ENCODE data around the gene ASB6. TPM values are rescaled to one million over a fixed set of nuclear protein-coding genes. Genes with fewer than 3 reads are reported as not detected.
"Not testable (repeated sequence)": the region's sequence is repeated elsewhere in the genome, so short reads cannot be mapped to it uniquely, and the experiment has no call there.

Gene ASB6
- total RNA-seq, 1 donor from 2014 or later: 6.1 TPM

- Histone ChIP-seq H3K4me3 (ENCODE audit: low read depth, low read length) (no peak overlapping the region), H3K36me3 (ENCODE audit: control insufficient read depth, insufficient read depth, low read length) (no peaks in the 10 kb centered on the region), H3K27me3 (ENCODE audit: control insufficient read depth, insufficient read depth, low read length) (peaks cover 31% of the 10 kb centered on the region)
- DNase-seq (ENCODE audit: low read depth) (no peak), FAIRE-seq (no peak)
- TF ChIP-seq, protein P1, sequence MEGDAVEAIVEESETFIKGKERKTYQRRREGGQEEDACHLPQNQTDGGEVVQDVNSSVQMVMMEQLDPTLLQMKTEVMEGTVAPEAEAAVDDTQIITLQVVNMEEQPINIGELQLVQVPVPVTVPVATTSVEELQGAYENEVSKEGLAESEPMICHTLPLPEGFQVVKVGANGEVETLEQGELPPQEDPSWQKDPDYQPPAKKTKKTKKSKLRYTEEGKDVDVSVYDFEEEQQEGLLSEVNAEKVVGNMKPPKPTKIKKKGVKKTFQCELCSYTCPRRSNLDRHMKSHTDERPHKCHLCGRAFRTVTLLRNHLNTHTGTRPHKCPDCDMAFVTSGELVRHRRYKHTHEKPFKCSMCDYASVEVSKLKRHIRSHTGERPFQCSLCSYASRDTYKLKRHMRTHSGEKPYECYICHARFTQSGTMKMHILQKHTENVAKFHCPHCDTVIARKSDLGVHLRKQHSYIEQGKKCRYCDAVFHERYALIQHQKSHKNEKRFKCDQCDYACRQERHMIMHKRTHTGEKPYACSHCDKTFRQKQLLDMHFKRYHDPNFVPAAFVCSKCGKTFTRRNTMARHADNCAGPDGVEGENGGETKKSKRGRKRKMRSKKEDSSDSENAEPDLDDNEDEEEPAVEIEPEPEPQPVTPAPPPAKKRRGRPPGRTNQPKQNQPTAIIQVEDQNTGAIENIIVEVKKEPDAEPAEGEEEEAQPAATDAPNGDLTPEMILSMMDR (IDR thresholded peaks at IDR 0.05; ENCODE audit: insufficient read depth, low read length, severe bottlenecking): no peak
These were observed 24.6 kb upstream of the ASB6 start for GRCh38 chr9:129666575-129666974.

DNA sequence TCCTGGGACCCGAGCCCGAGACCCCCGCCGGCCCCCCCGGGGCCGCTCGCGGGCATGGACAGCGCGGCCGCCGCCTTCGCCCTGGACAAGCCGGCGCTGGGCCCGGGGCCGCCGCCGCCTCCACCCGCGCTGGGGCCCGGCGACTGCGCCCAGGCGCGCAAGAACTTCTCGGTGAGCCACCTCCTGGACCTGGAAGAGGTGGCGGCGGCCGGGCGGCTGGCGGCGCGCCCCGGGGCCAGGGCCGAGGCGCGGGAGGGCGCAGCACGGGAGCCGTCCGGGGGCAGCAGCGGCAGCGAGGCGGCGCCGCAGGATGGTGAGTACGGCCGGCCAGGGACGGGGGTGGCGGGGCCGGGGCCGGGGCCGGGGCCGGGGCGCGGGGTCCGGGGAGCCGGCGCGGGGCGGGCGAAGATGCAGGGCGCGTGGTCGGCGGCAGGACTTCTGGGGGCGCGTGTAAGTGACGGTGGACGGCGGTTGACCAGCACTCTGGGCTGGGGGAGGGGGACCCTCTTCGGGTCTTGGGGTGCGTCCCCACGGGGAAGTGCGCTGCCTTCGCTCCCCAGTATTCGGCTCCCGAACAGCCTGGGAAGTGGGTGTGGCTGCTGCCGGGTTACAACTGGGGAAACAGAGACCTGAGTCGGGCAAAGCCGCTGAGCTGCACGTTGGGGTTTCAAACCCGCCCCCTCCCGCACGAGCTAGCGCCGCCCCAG lies 24.0 kb upstream of the ASB6 start:
- Histone ChIP-seq H3K27me3 (ENCODE audit: control insufficient read depth, insufficient read depth, low read length) (peaks cover 31% of the 10 kb centered on the region), H3K36me3 (ENCODE audit: control insufficient read depth, insufficient read depth, low read length) (no peaks in the 10 kb centered on the region)
- TF ChIP-seq, protein P1 (IDR thresholded peaks at IDR 0.05; ENCODE audit: insufficient read depth, low read length, severe bottlenecking): no peak

GRCh38 chr9:129665389-129665775 lies 23.4 kb upstream of the ASB6 start, which contains the start of gene PRRX2:
Gene PRRX2 (plus strand): TSS chr9:129665647. CDS start chr9:129665868, 221 bp downstream.
- TF ChIP-seq, protein P1 (IDR thresholded peaks at IDR 0.05; ENCODE audit: insufficient read depth, low read length, severe bottlenecking): no peak
- Histone ChIP-seq H3K27me3 (ENCODE audit: control insufficient read depth, insufficient read depth, low read length) (peaks cover 31% of the 10 kb centered on the region), H3K4me3 (ENCODE audit: low read depth, low read length) (no peak within 1 kb of the TSS), H3K36me3 (ENCODE audit: control insufficient read depth, insufficient read depth, low read length) (no peaks in the 10 kb centered on the region)
- no peak for DNase-seq (ENCODE audit: low read depth)
- no peak for FAIRE-seq

More for the DNA sequence above, 24.0 kb upstream of the ASB6 start:
- H3K4me3 ChIP-seq (ENCODE audit: low read depth, low read length): no peak overlapping the region
- DNase-seq (ENCODE audit: low read depth): no peak
- no peak for FAIRE-seq

DNA sequence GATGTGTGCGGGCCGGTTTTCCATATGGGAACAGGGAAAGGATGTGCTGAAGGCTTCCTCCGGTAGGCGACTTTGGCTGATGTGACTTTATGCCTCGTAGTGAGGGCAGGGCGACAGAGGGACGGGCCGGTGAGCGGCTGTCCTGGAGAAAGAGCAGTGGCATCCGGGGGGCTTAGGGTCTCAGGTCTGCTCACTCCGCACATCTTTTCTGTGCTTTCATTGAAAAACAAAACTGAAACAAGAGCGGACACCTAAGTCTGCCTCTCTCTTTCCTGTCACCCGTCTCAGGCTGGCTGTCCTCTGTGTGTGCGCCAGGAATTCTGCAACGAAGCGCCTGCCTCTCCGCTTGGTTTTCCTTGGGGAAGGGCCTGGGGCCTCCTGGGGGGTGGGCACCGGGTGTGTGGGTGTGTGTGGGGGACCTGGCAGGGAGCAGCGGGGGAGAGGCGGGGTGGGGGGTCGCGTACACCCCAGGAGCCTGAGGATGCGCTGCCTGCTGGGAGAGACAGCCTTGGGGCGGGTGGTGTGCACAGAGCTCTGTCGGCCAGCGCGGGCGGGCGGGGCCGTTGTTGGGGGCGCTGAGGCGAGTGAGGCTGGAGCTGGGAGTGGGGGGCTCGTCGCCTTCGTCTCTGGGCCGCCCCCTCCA lies 22.9 kb upstream of the ASB6 start:
- no peaks in the 10 kb centered on the region for H3K36me3 ChIP-seq (ENCODE audit: control insufficient read depth, insufficient read depth, low read length)
- H3K4me3 ChIP-seq (ENCODE audit: low read depth, low read length): no peak overlapping the region
- FAIRE-seq: no peak
- TF ChIP-seq, protein P1 (IDR thresholded peaks at IDR 0.05; ENCODE audit: insufficient read depth, low read length, severe bottlenecking): no peak
- peaks cover 31% of the 10 kb centered on the region for H3K27me3 ChIP-seq (ENCODE audit: control insufficient read depth, insufficient read depth, low read length)
- no peak for DNase-seq (ENCODE audit: low read depth)

DNA sequence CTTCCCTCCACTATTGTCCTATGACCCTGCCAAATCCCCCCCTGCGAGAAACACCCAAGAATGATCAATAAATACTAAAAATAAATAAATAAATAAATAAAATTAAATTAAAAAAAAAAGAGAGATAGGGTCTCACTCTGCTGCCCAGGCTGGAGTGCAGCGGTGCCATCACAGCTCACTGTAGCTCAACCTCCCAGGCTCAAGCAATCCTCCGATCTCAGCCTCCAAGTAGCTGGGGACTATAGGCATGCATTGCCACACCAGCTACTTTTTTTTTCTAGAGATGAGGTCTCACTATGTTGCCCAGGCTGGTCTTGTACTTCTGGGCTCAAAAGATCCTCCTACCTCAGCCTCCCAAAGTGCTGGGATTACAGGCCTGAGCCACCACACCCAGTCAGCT lies 20.3 kb upstream of the ASB6 start:
- FAIRE-seq: not testable (repeated sequence)

DNA sequence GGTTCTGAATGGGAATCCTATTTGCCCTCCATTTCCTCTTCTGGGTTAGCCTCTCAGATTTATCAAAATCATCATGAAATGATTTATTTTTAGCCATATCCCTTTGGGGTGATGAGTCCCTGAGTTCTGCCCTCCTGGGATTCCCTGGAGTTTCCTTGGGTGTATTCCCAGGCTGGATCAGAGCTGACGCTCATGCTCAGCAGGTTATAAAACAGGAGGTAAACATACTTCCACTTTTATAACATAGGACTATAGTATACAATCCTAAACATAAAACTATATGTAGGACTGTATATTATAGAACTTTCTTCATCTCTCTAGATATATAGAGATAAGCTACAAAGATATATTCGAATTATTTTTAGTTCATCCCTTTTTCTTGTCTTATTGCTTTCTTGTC lies 19.1 kb upstream of the ASB6 start:
- TF ChIP-seq, protein P1 (IDR thresholded peaks at IDR 0.05; ENCODE audit: insufficient read depth, low read length, severe bottlenecking): no peak
- no peak for FAIRE-seq
- no peak for DNase-seq (ENCODE audit: low read depth)
- no peaks in the 10 kb centered on the region for H3K36me3 ChIP-seq (ENCODE audit: control insufficient read depth, insufficient read depth, low read length)
- H3K4me3 ChIP-seq (ENCODE audit: low read depth, low read length): no peak overlapping the region
- H3K27me3 ChIP-seq (ENCODE audit: control insufficient read depth, insufficient read depth, low read length): peaks cover 12% of the 10 kb centered on the region

More for the DNA sequence above, 20.3 kb upstream of the ASB6 start:
- not testable (repeated sequence) for H3K4me3 ChIP-seq (ENCODE audit: low read depth, low read length); DNase-seq (ENCODE audit: low read depth); H3K36me3 ChIP-seq (ENCODE audit: control insufficient read depth, insufficient read depth, low read length)
- H3K27me3 ChIP-seq (ENCODE audit: control insufficient read depth, insufficient read depth, low read length): peaks cover 22% of the 10 kb centered on the region

Data from bronchial epithelial cell (primary cell).